Keratinocyte (primary cell): ENCODE results near the gene ARHGEF38. TPM values are rescaled to one million over a fixed set of nuclear protein-coding genes. Genes with fewer than 3 reads are reported as not detected.

ENCODE experiments used
- DNase-seq: peaks from one replicate; pipeline ENCODE4 v3.0.0-alpha.2; 2011; ENCODE audit warnings: low read depth, missing footprints, low spot score
- FAIRE-seq: peaks from 2 replicates; lab custom pipeline; 2011; peaks lifted over from hg19 to GRCh38; lab: Jason Lieb, UNC
- H2AFZ ChIP-seq: 2 replicates; pipeline ENCODE4 v1.6.0; 2012; ENCODE audit warnings: low read length, control low read depth, inconsistent platforms; ENCODE audit not compliant: control insufficient read depth
- H3K27ac ChIP-seq: 2 replicates; pipeline ENCODE4 v1.5.1; 2011; ENCODE audit warnings: low read length; ENCODE audit not compliant: control insufficient read depth, insufficient read depth
- H3K27me3 ChIP-seq: 3 replicates; pipeline ENCODE4 v1.6.0; 2011; ENCODE audit warnings: low read length; ENCODE audit not compliant: control insufficient read depth, insufficient read depth; ENCODE audit errors: extremely low read depth
- H3K36me3 ChIP-seq, 2 experiments: 2 replicates in 1 of 2; 3 replicates in 1 of 2; pipeline ENCODE4 v1.5.1; 2011; ENCODE audit warnings: low read length in 2 of 2, mild to moderate bottlenecking in 1 of 2; ENCODE audit not compliant: control insufficient read depth in 2 of 2, insufficient read depth in 2 of 2; ENCODE audit errors: extremely low read depth in 1 of 2
- H3K4me1 ChIP-seq: 3 replicates; pipeline ENCODE4 v1.5.1; 2011; ENCODE audit warnings: low read length; ENCODE audit not compliant: control insufficient read depth, insufficient read depth; ENCODE audit errors: extremely low read depth
- H3K4me2 ChIP-seq: 3 replicates; pipeline ENCODE4 v1.6.0; 2011; ENCODE audit warnings: low read depth, low read length; ENCODE audit not compliant: control insufficient read depth, insufficient read depth; ENCODE audit errors: extremely low read depth
- H3K4me3 ChIP-seq, 3 experiments: fragments of 200-600 bp in 1 of 3; sonication (generic) in 1 of 3; 2 replicates in 2 of 3; 3 replicates in 1 of 3; pipeline ENCODE4 v1.5.1; 2011 to 2016; ENCODE audit warnings: low read length in 3 of 3, mild to moderate bottlenecking in 3 of 3, control low read depth in 2 of 3, inconsistent platforms in 1 of 3, low read depth in 1 of 3, mixed read lengths in 1 of 3, mixed run types in 1 of 3, moderate library complexity in 1 of 3; ENCODE audit not compliant: control insufficient read depth in 2 of 3, insufficient read depth in 2 of 3; ENCODE audit errors: extremely low read depth in 1 of 3
- H3K79me2 ChIP-seq: 2 replicates; pipeline ENCODE4 v1.6.0; 2012; ENCODE audit warnings: low read length; ENCODE audit not compliant: control insufficient read depth, insufficient read depth
- H3K9ac ChIP-seq: 3 replicates; pipeline ENCODE4 v1.6.0; 2011; ENCODE audit warnings: low read length; ENCODE audit not compliant: control insufficient read depth, insufficient read depth; ENCODE audit errors: extremely low read depth
- H3K9me1 ChIP-seq: 3 replicates; pipeline ENCODE4 v1.6.0; 2011; ENCODE audit warnings: low read length; ENCODE audit not compliant: control insufficient read depth, insufficient read depth; ENCODE audit errors: extremely low read depth
- H3K9me3 ChIP-seq: 2 replicates; pipeline ENCODE4 v1.5.1; 2012; ENCODE audit warnings: low read depth, low read length; ENCODE audit not compliant: control insufficient read depth
- H4K20me1 ChIP-seq: 3 replicates; pipeline ENCODE4 v1.6.0; 2011; ENCODE audit warnings: low read length; ENCODE audit not compliant: control insufficient read depth, insufficient read depth; ENCODE audit errors: extremely low read depth
- CTCF ChIP-seq, 3 experiments: IDR thresholded peaks in 1 of 3; conservative IDR thresholded peaks in 1 of 3; optimal IDR thresholded peaks in 1 of 3; 2 replicates in 2 of 3; 3 replicates in 1 of 3; pipeline versions ENCODE3 to v1.5.1; 2011; ENCODE audit warnings: low read length in 3 of 3, mild to moderate bottlenecking in 3 of 3, moderate library complexity in 2 of 3, control low read depth in 1 of 3, inconsistent platforms in 1 of 3; ENCODE audit not compliant: insufficient read depth in 2 of 3; ENCODE audit errors: extremely low read depth in 1 of 3
- EZH2 ChIP-seq: IDR thresholded peaks from one replicate; pipeline ENCODE4 v1.6.1; 2012; ENCODE audit warnings: inconsistent platforms, mild to moderate bottlenecking, low read length, moderate library complexity
- dilution Hi-C: fragments of 300-500 bp; cut with MboI; formaldehyde crosslinking; loops from one replicate; pipeline ENCODE4 v1.7.0; 2020; ENCODE audit warnings: low sequenced_read_pairs; ENCODE audit not compliant: extremely low pct_ligation_motif_present
- polyA plus RNA-seq, 5 experiments: library from polyadenylated mRNA; depleted of rRNA in 3 of 5; stranded (reverse) in 3 of 5; stranded (forward) in 1 of 5; unstranded in 1 of 5; fragments of >200 nt; gene quantifications; 1 replicate in 1 of 5; 2 replicates in 3 of 5; 3 replicates in 1 of 5; pipeline versions ENCODE4 v1.2.1 to v1.2.3, GENCODE V29; 2011 to 2012; ENCODE audit warnings: missing spikeins in 2 of 5, low read depth in 1 of 5, low replicate concordance in 1 of 5

The ARHGEF38 gene
- polyA plus RNA-seq, 1 donor (not counting 4 experiments of a cell fraction or from before 2014, with no cell fraction given) = 0.09 TPM

GRCh38 chr4:105631818-105632400 lies 79.5 kb downstream of the ARHGEF38 start:
- H3K27me3 ChIP-seq = no peaks in the 10 kb centered on the region
- FAIRE-seq = peak; percentile 36
- H3K4me3 ChIP-seq = peak overlapping the region in 2 of 3 experiments; percentile 0 to 4
- H3K4me2 ChIP-seq = peak overlapping the region; percentile 65
- no peak for DNase-seq
- no peaks in the 10 kb centered on the region for H3K36me3 ChIP-seq
- peak overlapping the region; percentile 90 for H2AFZ ChIP-seq
- H3K27ac ChIP-seq = peak overlapping the region; percentile 61
- no peaks in the 10 kb centered on the region for H4K20me1 ChIP-seq
- no peaks in the 10 kb centered on the region for H3K79me2 ChIP-seq
- peak overlapping the region; percentile 55 for H3K9ac ChIP-seq
- dilution Hi-C loops = no loop called here
- TF ChIP-seq CTCF (optimal IDR thresholded peaks at IDR 0.05 in 1 of 3, IDR thresholded peaks at IDR 0.05 in 1 of 3, conservative IDR thresholded peaks at IDR 0.05 in 1 of 3; ENCODE audit: extremely low read depth in 1 of 3, insufficient read depth in 2 of 3, low read length in 3 of 3) (peak in 2 of 3 experiments; percentile 2 to 34), EZH2 (no peak)
- H3K9me1 ChIP-seq = no peaks in the 10 kb centered on the region
- peaks cover 37% of the 10 kb centered on the region for H3K4me1 ChIP-seq
- H3K9me3 ChIP-seq = no peaks in the 10 kb centered on the region

GRCh38 chr4:105632599-105632998 lies 80.2 kb downstream of the ARHGEF38 start:
- DNase-seq = no peak
- Histone ChIP-seq H3K36me3 (no peaks in the 10 kb centered on the region), H3K4me1 (peaks cover 43% of the 10 kb centered on the region), H3K9me3 (no peaks in the 10 kb centered on the region), H3K9ac (no peak overlapping the region), H4K20me1 (no peaks in the 10 kb centered on the region), H3K9me1 (no peaks in the 10 kb centered on the region), H3K4me3 (no peak overlapping the region), H2AFZ (no peak overlapping the region), H3K27me3 (no peaks in the 10 kb centered on the region), H3K27ac (no peak overlapping the region), H3K79me2 (no peaks in the 10 kb centered on the region), H3K4me2 (no peak overlapping the region)
- dilution Hi-C loops = no loop called here
- peak; percentile 59 for FAIRE-seq
- TF ChIP-seq CTCF (optimal IDR thresholded peaks at IDR 0.05 in 1 of 3, IDR thresholded peaks at IDR 0.05 in 1 of 3, conservative IDR thresholded peaks at IDR 0.05 in 1 of 3; ENCODE audit: extremely low read depth in 1 of 3, insufficient read depth in 2 of 3, low read length in 3 of 3) (peak in 2 of 3 experiments; percentile 1 to 13), EZH2 (no peak)
